GM12891 (cell line): Measurements from ENCODE around the gene TMEM63B.

ENCODE experiments used
- POLR2A ChIP-seq: IDR thresholded peaks from 2 replicates; pipeline ENCODE4 v1.6.1; 2011; ENCODE audit warnings: low read depth, low read length, control low read depth
- POLR2AphosphoS5 ChIP-seq: IDR thresholded peaks from 2 replicates; pipeline ENCODE4 v1.6.1; 2011; ENCODE audit warnings: low read depth, low read length, control low read depth
- POU2F2 ChIP-seq: IDR thresholded peaks from 2 replicates; pipeline ENCODE4 v1.6.1; 2011; ENCODE audit warnings: low read depth, mild to moderate bottlenecking, control low read depth, low read length, moderate library complexity
- SPI1 ChIP-seq: IDR thresholded peaks from 2 replicates; pipeline ENCODE4 v1.6.1; 2011; ENCODE audit warnings: low read depth, low read length, control low read depth
- TAF1 ChIP-seq: IDR thresholded peaks from 2 replicates; pipeline ENCODE4 v1.6.1; 2011; ENCODE audit warnings: low read depth, low read length, control low read depth

GRCh38 chr6:44082872-44083321 is 44.5 kb upstream of the TMEM63B start:
- TF ChIP-seq POLR2AphosphoS5: no peak
- no peak for TF ChIP-seq TAF1
- no peak for TF ChIP-seq SPI1
- TF ChIP-seq POLR2A: no peak
- TF ChIP-seq POU2F2: no peak
